SH-SY5Y (cell line): ENCODE results near the gene ESRRA.

ENCODE experiments used
- GATA2 ChIP-seq: IDR thresholded peaks from 2 replicates; pipeline ENCODE4 v1.6.1; 2011; ENCODE audit warnings: mild to moderate bottlenecking, low read depth, low read length
- GATA3 ChIP-seq: IDR thresholded peaks from 2 replicates; pipeline ENCODE4 v1.6.1; 2011; ENCODE audit warnings: low read depth, mild to moderate bottlenecking, low read length, moderate library complexity

ESRRA gene

GRCh38 chr11:64313491-64314145, 8.3 kb downstream of the ESRRA start:
- TF ChIP-seq GATA3: no peak

GRCh38 chr11:64314146-64314804, 9.0 kb downstream of the ESRRA start:
- TF ChIP-seq GATA3 (no peak), GATA2 (no peak)

GRCh38 chr11:64314805-64315561, 9.7 kb downstream of the ESRRA start:
- TF ChIP-seq GATA2 (no peak), GATA3 (no peak)

- TF ChIP-seq GATA2 (no peak), GATA3 (no peak)
These were observed 11.5 kb downstream of the ESRRA start for GRCh38 chr11:64316672-64317324.

GRCh38 chr11:64317325-64317960, 12.1 kb downstream of the ESRRA start, which contains the start of gene TRMT112:
TSS of gene TRMT112 (minus strand) at chr11:64317559. CDS start at chr11:64317526, 33 bp downstream.
- no peak for TF ChIP-seq GATA2
- no peak for TF ChIP-seq GATA3

- TF ChIP-seq GATA3 (no peak), GATA2 (no peak)
These were observed 12.8 kb downstream of the ESRRA start, which contains the start of gene PRDX5 for GRCh38 chr11:64317961-64318765. TSS of gene PRDX5 (plus strand) at chr11:64318121. CDS start at chr11:64318216, 95 bp downstream.

- TF ChIP-seq GATA2 (no peak), GATA3 (no peak)
These were observed 13.7 kb downstream of the ESRRA start for GRCh38 chr11:64318766-64319761.

GRCh38 chr11:64320556-64320955, 15.2 kb downstream of the ESRRA start:
- no peak for TF ChIP-seq GATA3

- TF ChIP-seq GATA2 (no peak), GATA3 (no peak)
These were observed 15.7 kb downstream of the ESRRA start for GRCh38 chr11:64321026-64321425.

GRCh38 chr11:64321533-64321932, 16.2 kb downstream of the ESRRA start:
- TF ChIP-seq GATA3 (no peak), GATA2 (no peak)

GRCh38 chr11:64322925-64323260, 17.6 kb downstream of the ESRRA start:
- no peak for TF ChIP-seq GATA2
- TF ChIP-seq GATA3: no peak

GRCh38 chr11:64323373-64323772, 18.0 kb downstream of the ESRRA start:
- TF ChIP-seq GATA2: no peak
- no peak for TF ChIP-seq GATA3
